Measurements from ENCODE around the gene TMA7. TPM values are rescaled to one million over a fixed set of nuclear protein-coding genes. Genes with fewer than 3 reads are reported as not detected.

Gene TMA7
- total and polyA plus RNA-seq, 10 of the 15 experiments (the other 5 are each of a cell fraction or from before 2014, with no cell fraction given) = 319 to 1,760 (median 752) TPM

- TF ChIP-seq TCF12 (IDR thresholded peaks at IDR 0.05; ENCODE audit: low read depth, low read length) (peak; percentile 76; the same call in 1 of the 2 replicates), EGR1 (IDR thresholded peaks at IDR 0.05; ENCODE audit: borderline replicate concordance in 1 of 2, low read depth in 2 of 2, low read length in 2 of 2) (peak in 1 of 2 experiments; percentile 79; a peak in 2 of 3 replicates), USF2 (IDR thresholded peaks at IDR 0.05; ENCODE audit: borderline replicate concordance, low read depth, low read length) (peak; percentile 88), RB1 (IDR thresholded peaks at IDR 0.05; ENCODE audit: borderline replicate concordance) (peak; percentile 89), ATF3 (IDR thresholded peaks at IDR 0.05; ENCODE audit: borderline replicate concordance, extremely low read depth, low read depth, low read length) (peak; percentile 43; the same call in 1 of the 2 replicates), TARDBP (IDR thresholded peaks at IDR 0.05; ENCODE audit: borderline replicate concordance) (no peak), RELA (IDR thresholded peaks at IDR 0.05; ENCODE audit: borderline replicate concordance, partially characterized antibody) (peak; percentile 16), HDAC2 (IDR thresholded peaks at IDR 0.05) (no peak), YY1 (IDR thresholded peaks at IDR 0.05; ENCODE audit: low read depth, low read length) (peak; percentile 45; the same call in 1 of the 2 replicates), E2F4 (IDR thresholded peaks at IDR 0.05; ENCODE audit: low read depth, low read length) (peak; percentile 34; the same call in 1 of the 2 replicates), PBX3 (IDR thresholded peaks at IDR 0.05; ENCODE audit: insufficient replicate concordance, low read depth, low read length) (peak; percentile 42), STAT1 (conservative IDR thresholded peaks at IDR 0.05) (0 out of 2 replicates have a peak, but pooled peaks have one; percentile 24), IKZF1 (conservative IDR thresholded peaks at IDR 0.05) (peak; percentile 83), RELB (IDR thresholded peaks at IDR 0.05; ENCODE audit: low read depth) (peak; percentile 56; the same call in 1 of the 2 replicates), IKZF2 (IDR thresholded peaks at IDR 0.05) (peak; percentile 48 to 74), MTA2 (IDR thresholded peaks at IDR 0.05; ENCODE audit: low read depth) (no peak; the same call in 1 of the 2 replicates), LARP7 (IDR thresholded peaks at IDR 0.05) (peak; percentile 22; the same call in 1 of the 2 replicates), RAD51 (IDR thresholded peaks at IDR 0.05) (peak; percentile 84), FOS (IDR thresholded peaks at IDR 0.05; ENCODE audit: borderline replicate concordance, extremely low read depth, insufficient read length) (no peak), PKNOX1 (IDR thresholded peaks at IDR 0.05) (peak; percentile 86)
Observed at GRCh38 chr3:48465531-48466378, 25.7 kb downstream of the TMA7 start (continued).

All from GM12878 (cell line).